ENCODE results near the gene ABCC1.

The ABCC1 gene

GRCh38 chr16:16057102-16057501 lies 107.7 kb downstream of the ABCC1 start:
- no peak overlapping the region for H3K27ac Mint-ChIP-seq
- H3K4me3 Mint-ChIP-seq: no peak overlapping the region
- no peak for DNase-seq (ENCODE audit: low spot score)
- H3K27me3 Mint-ChIP-seq (ENCODE audit: low read depth): no peaks in the 10 kb centered on the region
- no peaks in the 10 kb centered on the region for H3K9me3 Mint-ChIP-seq
- H3K4me1 Mint-ChIP-seq (ENCODE audit: low read depth): peaks cover 14% of the 10 kb centered on the region
- peaks cover 53% of the 10 kb centered on the region for H3K36me3 Mint-ChIP-seq (ENCODE audit: low read depth)

GRCh38 chr16:16059160-16059559 lies 109.7 kb downstream of the ABCC1 start:
- peaks cover 56% of the 10 kb centered on the region for H3K36me3 Mint-ChIP-seq (ENCODE audit: low read depth)
- H3K9me3 Mint-ChIP-seq: no peaks in the 10 kb centered on the region
- H3K27me3 Mint-ChIP-seq (ENCODE audit: low read depth): no peaks in the 10 kb centered on the region
- DNase-seq (ENCODE audit: low spot score): no peak
- no peak overlapping the region for H3K4me3 Mint-ChIP-seq
- H3K4me1 Mint-ChIP-seq (ENCODE audit: low read depth): peaks cover 29% of the 10 kb centered on the region
- no peak overlapping the region for H3K27ac Mint-ChIP-seq

DNA sequence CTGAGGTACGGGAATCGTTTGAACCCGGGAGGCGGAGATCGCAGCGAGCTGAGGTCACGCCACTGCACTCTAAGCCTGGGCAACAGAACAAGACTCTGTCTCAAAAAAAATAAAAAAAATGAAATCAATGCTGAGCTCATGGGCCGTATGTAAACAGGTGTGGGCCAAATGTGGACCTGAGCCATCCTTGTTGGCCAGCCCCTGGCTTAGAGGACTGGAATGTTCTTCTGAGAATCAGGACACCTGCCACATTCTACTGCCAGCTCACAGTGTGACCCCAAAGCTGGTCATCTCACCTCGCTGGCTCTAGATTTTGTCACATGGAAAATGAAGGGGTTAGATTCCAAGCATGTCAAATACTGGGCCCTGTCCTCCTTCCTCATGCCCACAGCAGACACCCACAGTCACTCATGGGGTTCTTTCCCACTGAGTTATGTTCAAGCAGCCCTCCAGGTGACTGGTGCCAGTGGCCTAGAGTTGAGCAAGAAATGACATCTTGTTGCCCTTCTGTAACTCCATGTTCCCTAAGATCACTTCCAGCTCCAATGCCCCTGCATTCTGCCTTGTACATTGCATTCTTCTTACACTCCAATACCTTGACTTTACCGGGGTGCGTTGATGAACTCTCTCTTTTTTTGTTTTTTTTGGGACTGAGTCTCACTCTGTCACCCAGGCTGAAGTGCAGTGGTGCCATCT lies 110.6 kb downstream of the ABCC1 start:
- no peaks in the 10 kb centered on the region for H3K27me3 Mint-ChIP-seq (ENCODE audit: low read depth)
- H3K36me3 Mint-ChIP-seq (ENCODE audit: low read depth): peaks cover 53% of the 10 kb centered on the region
- no peak overlapping the region for H3K4me3 Mint-ChIP-seq
- H3K9me3 Mint-ChIP-seq: no peaks in the 10 kb centered on the region
- no peak for DNase-seq (ENCODE audit: low spot score)
- H3K4me1 Mint-ChIP-seq (ENCODE audit: low read depth): peaks cover 33% of the 10 kb centered on the region
- peak overlapping the region; percentile 52 for H3K27ac Mint-ChIP-seq

DNA sequence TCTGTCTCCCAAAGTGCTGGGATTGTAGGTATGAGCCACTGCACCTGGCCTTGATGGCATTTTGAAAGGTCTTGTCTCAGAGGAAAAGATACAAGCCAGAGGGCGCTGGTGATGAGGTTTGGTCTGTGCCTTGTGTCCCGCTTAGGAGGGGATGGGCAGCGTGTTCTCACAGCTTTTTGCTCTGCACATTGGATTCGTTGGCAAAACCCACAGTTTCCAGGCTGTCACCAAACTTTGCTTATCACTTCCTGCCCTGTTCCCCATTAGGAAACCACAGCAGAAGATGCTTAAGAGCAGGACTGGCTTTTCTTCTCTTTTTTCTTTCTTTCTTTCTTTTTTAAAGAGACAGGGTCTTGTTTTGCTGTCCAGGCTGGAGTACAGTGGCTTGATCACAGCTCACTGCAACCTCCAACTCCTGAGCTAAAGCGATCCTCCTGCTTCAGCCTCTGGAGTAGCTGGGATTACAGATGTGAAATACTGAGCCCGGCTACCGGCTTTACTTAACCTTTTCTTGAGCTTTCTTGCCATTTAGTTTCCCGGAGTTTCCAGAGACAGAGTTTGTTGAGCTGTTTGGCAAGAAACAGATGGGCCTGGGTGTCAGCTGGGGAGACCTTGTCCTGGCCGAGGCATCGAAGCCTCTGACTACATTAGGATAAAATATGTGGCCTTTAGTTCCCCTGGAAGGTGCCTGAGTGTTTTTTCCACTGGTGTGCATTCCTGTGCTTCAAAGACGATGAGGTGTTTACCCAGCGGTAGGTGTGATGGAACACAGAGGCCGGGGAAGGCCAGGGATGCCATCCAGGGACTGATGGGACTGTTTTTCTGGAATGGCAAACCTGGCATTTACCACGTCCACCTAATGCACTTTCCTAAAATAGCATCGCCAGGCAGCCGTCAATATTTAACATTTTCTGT lies 112.9 kb downstream of the ABCC1 start:
- H3K4me1 Mint-ChIP-seq (ENCODE audit: low read depth): peaks cover 34% of the 10 kb centered on the region
- peak overlapping the region; percentile 61 for H3K27ac Mint-ChIP-seq
- peaks cover 43% of the 10 kb centered on the region for H3K36me3 Mint-ChIP-seq (ENCODE audit: low read depth)
- no peaks in the 10 kb centered on the region for H3K9me3 Mint-ChIP-seq
- H3K4me3 Mint-ChIP-seq: peak overlapping the region; percentile 15
- H3K27me3 Mint-ChIP-seq (ENCODE audit: low read depth): no peaks in the 10 kb centered on the region
- peak; percentile 20 for DNase-seq (ENCODE audit: low spot score)

- H3K4me3 Mint-ChIP-seq: no peak overlapping the region
- no peak for DNase-seq (ENCODE audit: low spot score)
- H3K9me3 Mint-ChIP-seq: no peaks in the 10 kb centered on the region
- H3K27ac Mint-ChIP-seq: peak overlapping the region; percentile 57
- no peaks in the 10 kb centered on the region for H3K27me3 Mint-ChIP-seq (ENCODE audit: low read depth)
- peaks cover 42% of the 10 kb centered on the region for H3K36me3 Mint-ChIP-seq (ENCODE audit: low read depth)
- H3K4me1 Mint-ChIP-seq (ENCODE audit: low read depth): peaks cover 32% of the 10 kb centered on the region
These were observed 114.3 kb downstream of the ABCC1 start for GRCh38 chr16:16063683-16064082.

- peaks cover 40% of the 10 kb centered on the region for H3K36me3 Mint-ChIP-seq (ENCODE audit: low read depth)
- no peak overlapping the region for H3K4me3 Mint-ChIP-seq
- H3K9me3 Mint-ChIP-seq: no peaks in the 10 kb centered on the region
- peaks cover 32% of the 10 kb centered on the region for H3K4me1 Mint-ChIP-seq (ENCODE audit: low read depth)
- no peaks in the 10 kb centered on the region for H3K27me3 Mint-ChIP-seq (ENCODE audit: low read depth)
- DNase-seq (ENCODE audit: low spot score): no peak
- H3K27ac Mint-ChIP-seq: peak overlapping the region; percentile 53
These were observed 115.5 kb downstream of the ABCC1 start for GRCh38 chr16:16064874-16065384.

DNA sequence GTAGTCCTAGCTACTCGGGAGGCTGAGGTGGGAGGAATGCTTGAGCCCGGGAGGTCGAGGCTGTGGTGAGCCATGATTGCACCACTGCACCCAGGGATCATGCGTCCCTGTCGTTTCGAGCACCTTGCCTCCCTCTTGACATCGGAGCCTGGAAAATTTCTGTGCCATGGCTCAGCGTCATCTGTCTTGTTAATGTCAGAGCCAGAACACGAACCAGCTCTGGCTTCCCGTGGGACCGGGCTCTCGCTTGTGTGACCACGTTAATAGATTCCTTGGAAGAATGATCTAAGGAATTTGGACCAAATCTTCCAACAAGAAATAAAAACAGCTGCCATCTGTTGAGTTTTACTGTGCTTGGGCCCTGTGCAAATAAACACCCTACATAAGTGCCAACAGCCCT lies 117.7 kb downstream of the ABCC1 start:
- Mint-ChIP-seq H3K4me3 (no peak overlapping the region), H3K9me3 (no peaks in the 10 kb centered on the region), H3K27me3 (ENCODE audit: low read depth) (no peaks in the 10 kb centered on the region), H3K4me1 (ENCODE audit: low read depth) (peaks cover 20% of the 10 kb centered on the region), H3K27ac (no peak overlapping the region), H3K36me3 (ENCODE audit: low read depth) (peaks cover 41% of the 10 kb centered on the region)
- no peak for DNase-seq (ENCODE audit: low spot score)

- peaks cover 40% of the 10 kb centered on the region for H3K36me3 Mint-ChIP-seq (ENCODE audit: low read depth)
- no peaks in the 10 kb centered on the region for H3K27me3 Mint-ChIP-seq (ENCODE audit: low read depth)
- H3K27ac Mint-ChIP-seq: no peak overlapping the region
- no peak for DNase-seq (ENCODE audit: low spot score)
- no peaks in the 10 kb centered on the region for H3K9me3 Mint-ChIP-seq
- peaks cover 8% of the 10 kb centered on the region for H3K4me1 Mint-ChIP-seq (ENCODE audit: low read depth)
- H3K4me3 Mint-ChIP-seq: no peak overlapping the region
These were observed 122.3 kb downstream of the ABCC1 start for GRCh38 chr16:16071631-16072244.

- Mint-ChIP-seq H3K27me3 (ENCODE audit: low read depth) (no peaks in the 10 kb centered on the region), H3K9me3 (no peaks in the 10 kb centered on the region), H3K4me1 (ENCODE audit: low read depth) (peaks cover 8% of the 10 kb centered on the region), H3K27ac (no peak overlapping the region), H3K4me3 (no peak overlapping the region), H3K36me3 (ENCODE audit: low read depth) (peaks cover 46% of the 10 kb centered on the region)
- DNase-seq (ENCODE audit: low spot score): no peak
These were observed 123.7 kb downstream of the ABCC1 start for GRCh38 chr16:16073001-16073545.

GRCh38 chr16:16073891-16074881 lies 124.8 kb downstream of the ABCC1 start:
- Mint-ChIP-seq H3K9me3 (no peaks in the 10 kb centered on the region), H3K4me1 (ENCODE audit: low read depth) (peaks cover 8% of the 10 kb centered on the region), H3K27me3 (ENCODE audit: low read depth) (no peaks in the 10 kb centered on the region), H3K36me3 (ENCODE audit: low read depth) (peaks cover 52% of the 10 kb centered on the region), H3K27ac (peak overlapping the region; percentile 58), H3K4me3 (no peak overlapping the region)
- DNase-seq (ENCODE audit: low spot score): no peak

DNA sequence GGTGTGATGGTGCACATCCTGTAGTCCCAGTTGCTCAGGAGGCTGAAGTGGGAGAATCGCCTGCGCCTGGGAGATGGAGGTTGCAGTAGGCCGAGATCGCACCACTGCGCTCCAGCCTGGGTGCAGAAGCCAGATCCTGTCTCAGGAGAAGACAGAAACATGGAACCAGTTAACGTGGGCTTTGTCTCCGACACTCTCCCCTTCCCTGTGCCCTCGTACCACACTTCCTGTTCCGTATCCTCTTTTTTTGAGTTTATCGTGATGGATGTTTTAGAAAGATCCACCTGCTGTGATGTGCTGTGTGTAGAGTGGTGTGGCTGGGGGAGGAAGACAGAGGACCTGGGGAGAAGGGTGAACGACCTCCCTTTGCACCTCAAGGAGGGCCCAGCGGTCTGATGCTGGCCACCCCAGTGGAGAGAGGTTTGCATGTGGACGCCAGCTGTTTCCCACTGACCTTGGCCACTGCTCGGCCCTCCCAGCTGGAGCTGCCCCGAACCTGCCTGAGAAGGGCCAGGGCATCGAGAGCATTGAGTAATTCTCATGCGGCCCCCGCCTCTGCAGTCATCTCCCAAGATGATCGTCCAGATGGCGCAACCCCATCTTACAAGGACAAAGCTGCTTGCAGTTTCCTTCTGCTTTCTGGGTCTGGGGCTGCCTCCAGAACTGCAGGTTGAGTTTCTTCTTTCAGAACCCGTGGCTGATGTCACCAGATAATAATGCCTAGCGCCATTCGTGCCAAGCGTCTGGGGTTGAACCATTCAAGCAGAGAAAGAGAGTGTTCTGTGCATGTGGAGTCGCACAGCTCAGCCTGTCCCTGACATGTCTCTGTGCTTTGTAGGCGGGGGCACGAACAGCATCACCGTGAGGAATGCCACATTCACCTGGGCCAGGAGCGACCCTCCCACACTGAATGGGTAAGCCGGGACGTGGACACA lies 126.3 kb downstream of the ABCC1 start:
- Mint-ChIP-seq H3K36me3 (ENCODE audit: low read depth) (peaks cover 57% of the 10 kb centered on the region), H3K27me3 (ENCODE audit: low read depth) (no peaks in the 10 kb centered on the region), H3K4me1 (ENCODE audit: low read depth) (peaks cover 8% of the 10 kb centered on the region), H3K27ac (no peak overlapping the region), H3K4me3 (no peak overlapping the region), H3K9me3 (no peaks in the 10 kb centered on the region)
- DNase-seq (ENCODE audit: low spot score): no peak

- Mint-ChIP-seq H3K9me3 (no peaks in the 10 kb centered on the region), H3K27me3 (ENCODE audit: low read depth) (no peaks in the 10 kb centered on the region), H3K36me3 (ENCODE audit: low read depth) (peaks cover 62% of the 10 kb centered on the region), H3K4me3 (no peak overlapping the region), H3K4me1 (ENCODE audit: low read depth) (peaks cover 8% of the 10 kb centered on the region), H3K27ac (no peak overlapping the region)
- DNase-seq (ENCODE audit: low spot score): no peak
These were observed 127.0 kb downstream of the ABCC1 start for GRCh38 chr16:16076423-16076813.

Measured in T-helper 2 cell treated with Interferon-gamma antibody and Interleukin-4, amounts not matched to agents 5 μg/mL and 100 μg/mL, for 36 hours (primary cell).